Measurements from ENCODE around the gene MSI2.

Gene MSI2

GRCh38 chr17:57599271-57600045 lies 343.1 kb downstream of the MSI2 start:
- no peak for DNase-seq (ENCODE audit: low read depth)

GRCh38 chr17:57600074-57600473 lies 343.8 kb downstream of the MSI2 start:
- no peak for DNase-seq (ENCODE audit: low read depth)

- DNase-seq (ENCODE audit: low read depth): no peak
These were observed 344.9 kb downstream of the MSI2 start for GRCh38 chr17:57601143-57601735.

GRCh38 chr17:57602896-57603295 lies 346.6 kb downstream of the MSI2 start:
- DNase-seq (ENCODE audit: low read depth): no peak

- DNase-seq (ENCODE audit: low read depth): no peak
These were observed 347.2 kb downstream of the MSI2 start for GRCh38 chr17:57603546-57603945.

GRCh38 chr17:57603978-57604377 lies 347.7 kb downstream of the MSI2 start:
- DNase-seq (ENCODE audit: low read depth): no peak

- no peak for DNase-seq (ENCODE audit: low read depth)
These were observed 348.7 kb downstream of the MSI2 start for GRCh38 chr17:57604771-57605674.

GRCh38 chr17:57605675-57606105 lies 349.4 kb downstream of the MSI2 start:
- DNase-seq (ENCODE audit: low read depth): no peak

GRCh38 chr17:57606111-57606875 lies 350.0 kb downstream of the MSI2 start:
- no peak for DNase-seq (ENCODE audit: low read depth)

- no peak for DNase-seq (ENCODE audit: low read depth)
These were observed 351.3 kb downstream of the MSI2 start for GRCh38 chr17:57607553-57608120.

GRCh38 chr17:57608369-57609124 lies 352.2 kb downstream of the MSI2 start:
- DNase-seq (ENCODE audit: low read depth): no peak

GRCh38 chr17:57609125-57609877 lies 353.0 kb downstream of the MSI2 start:
- no peak for DNase-seq (ENCODE audit: low read depth)

- no peak for DNase-seq (ENCODE audit: low read depth)
These were observed 353.6 kb downstream of the MSI2 start for GRCh38 chr17:57609878-57610270.

GRCh38 chr17:57612202-57613071 lies 356.1 kb downstream of the MSI2 start:
- DNase-seq (ENCODE audit: low read depth): no peak

- no peak for DNase-seq (ENCODE audit: low read depth)
These were observed 358.4 kb downstream of the MSI2 start for GRCh38 chr17:57614742-57615141.

- DNase-seq (ENCODE audit: low read depth): no peak
These were observed 359.8 kb downstream of the MSI2 start for GRCh38 chr17:57615836-57616757.

- no peak for DNase-seq (ENCODE audit: low read depth)
These were observed 360.9 kb downstream of the MSI2 start for GRCh38 chr17:57617218-57617617.
